GM12875 (cell line): ENCODE data around the gene RUNX1.

Experiments used
- H3K4me3 ChIP-seq: one replicate; pipeline ENCODE4 v1.5.1; 2011; ENCODE audit warnings: low read depth, low read length, control low read depth
- CTCF ChIP-seq: IDR thresholded peaks from 2 replicates; pipeline ENCODE4 v1.5.1; 2011; ENCODE audit warnings: low read depth, mild to moderate bottlenecking, control low read depth, inconsistent platforms, low read length, moderate library complexity, borderline replicate concordance; ENCODE audit not compliant: insufficient read depth

RUNX1 gene

GRCh38 chr21:35088319-35088771, 39.2 kb upstream of the RUNX1 start:
- no peak for TF ChIP-seq CTCF
- no peak overlapping the region for H3K4me3 ChIP-seq

GRCh38 chr21:35086357-35086756, 37.3 kb upstream of the RUNX1 start:
- no peak for TF ChIP-seq CTCF
- no peak overlapping the region for H3K4me3 ChIP-seq

GRCh38 chr21:35084869-35085268, 35.8 kb upstream of the RUNX1 start:
- TF ChIP-seq CTCF, result no peak
- H3K4me3 ChIP-seq, result no peak overlapping the region

GRCh38 chr21:35083246-35083645, 34.1 kb upstream of the RUNX1 start:
- TF ChIP-seq CTCF, result no peak
- H3K4me3 ChIP-seq, result no peak overlapping the region

GRCh38 chr21:35081861-35082260, 32.8 kb upstream of the RUNX1 start:
- TF ChIP-seq CTCF, result no peak
- H3K4me3 ChIP-seq, result no peak overlapping the region

- no peak for TF ChIP-seq CTCF
- H3K4me3 ChIP-seq, result no peak overlapping the region
These were observed 30.1 kb upstream of the RUNX1 start for GRCh38 chr21:35079181-35079580.

GRCh38 chr21:35077975-35078374, 28.9 kb upstream of the RUNX1 start:
- H3K4me3 ChIP-seq, result no peak overlapping the region
- TF ChIP-seq CTCF, result no peak
